ENCODE data around the gene P3H2. TPM values are rescaled to one million over a fixed set of nuclear protein-coding genes. Genes with fewer than 3 reads are reported as not detected.
"Not testable (repeated sequence)": the region's sequence is repeated elsewhere in the genome, so short reads cannot be mapped to it uniquely, and the experiment has no call there.

Gene P3H2
- total RNA-seq, 1 donor from 2014 or later: 61.9 TPM

GRCh38 chr3:189961522-189962161 is 159.1 kb downstream of the P3H2 start:
- Histone ChIP-seq H3K4me1 (no peaks in the 10 kb centered on the region), H3K27me3 (ENCODE audit: low read depth) (no peaks in the 10 kb centered on the region), H3K27ac (no peak overlapping the region), H3K4me3 (no peak overlapping the region), H3K36me3 (no peaks in the 10 kb centered on the region), H3K9me3 (no peaks in the 10 kb centered on the region)
- ATAC-seq (peak; percentile 84), DNase-seq (peak; percentile 54)
- intact Hi-C loops (cut with DNase I): loop anchor here (10.0 kb wide), 2 partner anchors 253 to 363 kb away; partner anchors contain the start of gene CLDN1
- peak; percentile 90 for TF ChIP-seq CTCF (IDR thresholded peaks at IDR 0.05)

- DNase-seq; H3K27me3 ChIP-seq (ENCODE audit: low read depth); H3K4me3 ChIP-seq; ATAC-seq; H3K27ac ChIP-seq; H3K4me1 ChIP-seq; H3K9me3 ChIP-seq; H3K36me3 ChIP-seq: not testable (repeated sequence)
- intact Hi-C loops (cut with DNase I): loop anchor here (10.0 kb wide), 2 partner anchors 254 to 364 kb away; partner anchors contain the start of gene CLDN1
Measured at GRCh38 chr3:189961086-189961485, 159.6 kb downstream of the P3H2 start.

GRCh38 chr3:189954733-189955665 is 165.7 kb downstream of the P3H2 start:
- DNase-seq (no peak), ATAC-seq (peak; percentile 47 to 53)
- H3K9me3 ChIP-seq: no peaks in the 10 kb centered on the region
- no peak for TF ChIP-seq CTCF (IDR thresholded peaks at IDR 0.05)
- no peaks in the 10 kb centered on the region for H3K4me1 ChIP-seq
- H3K36me3 ChIP-seq: no peaks in the 10 kb centered on the region
- intact Hi-C loops (cut with DNase I): no loop called here
- no peak overlapping the region for H3K27ac ChIP-seq
- H3K27me3 ChIP-seq (ENCODE audit: low read depth): peaks cover 2% of the 10 kb centered on the region
- H3K4me3 ChIP-seq: no peak overlapping the region

GRCh38 chr3:189953551-189953950 is 167.1 kb downstream of the P3H2 start:
- TF ChIP-seq CTCF (IDR thresholded peaks at IDR 0.05): no peak
- ATAC-seq: no peak
- Histone ChIP-seq H3K27me3 (ENCODE audit: low read depth) (peaks cover 3% of the 10 kb centered on the region), H3K4me1 (no peaks in the 10 kb centered on the region), H3K36me3 (no peaks in the 10 kb centered on the region), H3K4me3 (no peak overlapping the region), H3K27ac (no peak overlapping the region), H3K9me3 (no peaks in the 10 kb centered on the region)
- intact Hi-C loops (cut with DNase I): no loop called here
- no peak for DNase-seq

- intact Hi-C loops (cut with DNase I): no loop called here
- DNase-seq (no peak), ATAC-seq (no peak)
- no peak for TF ChIP-seq CTCF (IDR thresholded peaks at IDR 0.05)
- Histone ChIP-seq H3K4me1 (no peaks in the 10 kb centered on the region), H3K4me3 (no peak overlapping the region), H3K27ac (no peak overlapping the region), H3K27me3 (ENCODE audit: low read depth) (peaks cover 3% of the 10 kb centered on the region), H3K9me3 (no peaks in the 10 kb centered on the region), H3K36me3 (no peaks in the 10 kb centered on the region)
Measured at GRCh38 chr3:189952272-189952671, 168.4 kb downstream of the P3H2 start.

- H3K4me3 ChIP-seq: no peak overlapping the region
- no peaks in the 10 kb centered on the region for H3K4me1 ChIP-seq
- no peak for DNase-seq
- no peak for ATAC-seq
- TF ChIP-seq CTCF (IDR thresholded peaks at IDR 0.05): no peak
- intact Hi-C loops (cut with DNase I): no loop called here
- peaks cover 3% of the 10 kb centered on the region for H3K27me3 ChIP-seq (ENCODE audit: low read depth)
- H3K36me3 ChIP-seq: no peaks in the 10 kb centered on the region
- no peak overlapping the region for H3K27ac ChIP-seq
- no peaks in the 10 kb centered on the region for H3K9me3 ChIP-seq
Measured at GRCh38 chr3:189950258-189950657, 170.4 kb downstream of the P3H2 start.

All from lower lobe of right lung (tissue), 2 donors.